Activated T-helper 17 cell treated with anti-CD3 and anti-CD28 coated beads, Interleukin-2, amount 50 U/mL, for 72 hours (primary cell): ENCODE measurements around the gene PUM2. TPM values are rescaled to one million over a fixed set of nuclear protein-coding genes. Genes with fewer than 3 reads are reported as not detected.

ENCODE experiments used
- ATAC-seq: fragments of 150-1000 bp; cut with Tn5 transposase; replicated peaks from 2 replicates; pipeline ENCODE4 v1.10.0; 2021; ENCODE audit warnings: mild to moderate bottlenecking, moderate library complexity
- H3K27ac Mint-ChIP-seq: one replicate; pipeline ENCODE4 v1.8.0; 2022; ENCODE audit warnings: mixed read lengths
- H3K27me3 Mint-ChIP-seq: one replicate; pipeline ENCODE4 v1.8.0; 2022; ENCODE audit warnings: mixed read lengths
- H3K36me3 Mint-ChIP-seq: one replicate; pipeline ENCODE4 v1.8.0; 2022; ENCODE audit warnings: low read depth, mild to moderate bottlenecking, mixed read lengths
- H3K4me1 Mint-ChIP-seq: one replicate; pipeline ENCODE4 v1.8.0; 2022; ENCODE audit warnings: mixed read lengths
- H3K4me3 Mint-ChIP-seq: one replicate; pipeline ENCODE4 v1.8.0; 2022; ENCODE audit warnings: mild to moderate bottlenecking, mixed read lengths
- H3K9me3 Mint-ChIP-seq: one replicate; pipeline ENCODE4 v1.8.0; 2022; ENCODE audit warnings: mixed read lengths
- total RNA-seq, 2 donors: library from RNA; stranded (reverse); gene quantifications; one replicate each; pipeline ENCODE4 v1.2.3, GENCODE V29; 2022

Gene PUM2
- total RNA-seq, 2 donors from 2014 or later: 113 to 120 TPM

GRCh38 chr2:20361893-20362292, 11.2 kb upstream of the PUM2 start:
- Mint-ChIP-seq H3K9me3 (no peaks in the 10 kb centered on the region), H3K36me3 (no peaks in the 10 kb centered on the region), H3K27ac (no peak overlapping the region), H3K4me3 (no peak overlapping the region), H3K4me1 (peaks cover 16% of the 10 kb centered on the region), H3K27me3 (no peaks in the 10 kb centered on the region)
- ATAC-seq: no peak

- no peaks in the 10 kb centered on the region for H3K36me3 Mint-ChIP-seq
- no peak overlapping the region for H3K27ac Mint-ChIP-seq
- no peaks in the 10 kb centered on the region for H3K27me3 Mint-ChIP-seq
- H3K9me3 Mint-ChIP-seq: no peaks in the 10 kb centered on the region
- H3K4me3 Mint-ChIP-seq: no peak overlapping the region
- H3K4me1 Mint-ChIP-seq: no peaks in the 10 kb centered on the region
- ATAC-seq: no peak
These were observed 8.5 kb upstream of the PUM2 start for GRCh38 chr2:20359096-20359495.

- H3K36me3 Mint-ChIP-seq: no peaks in the 10 kb centered on the region
- H3K27me3 Mint-ChIP-seq: no peaks in the 10 kb centered on the region
- no peak overlapping the region for H3K27ac Mint-ChIP-seq
- no peak overlapping the region for H3K4me3 Mint-ChIP-seq
- H3K4me1 Mint-ChIP-seq: no peaks in the 10 kb centered on the region
- no peaks in the 10 kb centered on the region for H3K9me3 Mint-ChIP-seq
- ATAC-seq: no peak
These were observed 7.2 kb upstream of the PUM2 start for GRCh38 chr2:20357638-20358389.

GRCh38 chr2:20356042-20356441, 5.4 kb upstream of the PUM2 start:
- no peak for ATAC-seq
- Mint-ChIP-seq H3K27ac (peak overlapping the region; percentile 36), H3K4me3 (no peak overlapping the region), H3K36me3 (no peaks in the 10 kb centered on the region), H3K27me3 (no peaks in the 10 kb centered on the region), H3K4me1 (no peaks in the 10 kb centered on the region), H3K9me3 (no peaks in the 10 kb centered on the region)

GRCh38 chr2:20355131-20355530, 4.5 kb upstream of the PUM2 start:
- Mint-ChIP-seq H3K27me3 (no peaks in the 10 kb centered on the region), H3K36me3 (peaks cover 2% of the 10 kb centered on the region), H3K4me3 (no peak overlapping the region)

GRCh38 chr2:20353241-20353992, 2.8 kb upstream of the PUM2 start:
- H3K36me3 Mint-ChIP-seq: peaks cover 19% of the 10 kb centered on the region
- H3K9me3 Mint-ChIP-seq: no peaks in the 10 kb centered on the region
- peaks cover 3% of the 10 kb centered on the region for H3K4me1 Mint-ChIP-seq
- H3K27me3 Mint-ChIP-seq: no peaks in the 10 kb centered on the region
- ATAC-seq: no peak
- H3K4me3 Mint-ChIP-seq: no peak overlapping the region
- no peak overlapping the region for H3K27ac Mint-ChIP-seq

More at GRCh38 chr2:20355131-20355530, 4.5 kb upstream of the PUM2 start:
- H3K9me3 Mint-ChIP-seq: no peaks in the 10 kb centered on the region
- H3K4me1 Mint-ChIP-seq: no peaks in the 10 kb centered on the region
- no peak overlapping the region for H3K27ac Mint-ChIP-seq
- no peak for ATAC-seq

GRCh38 chr2:20352581-20353216, 2.1 kb upstream of the PUM2 start:
- Mint-ChIP-seq H3K4me1 (peaks cover 4% of the 10 kb centered on the region), H3K9me3 (no peaks in the 10 kb centered on the region), H3K27me3 (no peaks in the 10 kb centered on the region), H3K4me3 (no peak overlapping the region), H3K36me3 (peaks cover 27% of the 10 kb centered on the region), H3K27ac (no peak overlapping the region)
- ATAC-seq: no peak

GRCh38 chr2:20352230-20352578, 1.6 kb upstream of the PUM2 start:
- Mint-ChIP-seq H3K9me3 (no peaks in the 10 kb centered on the region), H3K4me1 (peaks cover 4% of the 10 kb centered on the region), H3K36me3 (peaks cover 31% of the 10 kb centered on the region), H3K27ac (no peak overlapping the region), H3K4me3 (no peak overlapping the region), H3K27me3 (no peaks in the 10 kb centered on the region)
- no peak for ATAC-seq

GRCh38 chr2:20351555-20352229, 1.0 kb upstream of the PUM2 start:
- no peaks in the 10 kb centered on the region for H3K9me3 Mint-ChIP-seq
- no peak overlapping the region for H3K4me3 Mint-ChIP-seq
- H3K27me3 Mint-ChIP-seq: no peaks in the 10 kb centered on the region
- no peak for ATAC-seq
- H3K4me1 Mint-ChIP-seq: peaks cover 8% of the 10 kb centered on the region
- H3K27ac Mint-ChIP-seq: no peak overlapping the region
- H3K36me3 Mint-ChIP-seq: peaks cover 35% of the 10 kb centered on the region

- peaks cover 50% of the 10 kb centered on the region for H3K36me3 Mint-ChIP-seq
- peak; percentile 38 for ATAC-seq
- H3K4me1 Mint-ChIP-seq: peaks cover 18% of the 10 kb centered on the region
- H3K27ac Mint-ChIP-seq: no peak overlapping the region
- no peak overlapping the region for H3K4me3 Mint-ChIP-seq
- H3K9me3 Mint-ChIP-seq: no peaks in the 10 kb centered on the region
- no peaks in the 10 kb centered on the region for H3K27me3 Mint-ChIP-seq
These were observed 467 bp downstream of the PUM2 start for GRCh38 chr2:20350041-20350712.

GRCh38 chr2:20349513-20349921, 1.1 kb downstream of the PUM2 start:
- Mint-ChIP-seq H3K4me3 (no peak overlapping the region), H3K4me1 (peaks cover 19% of the 10 kb centered on the region), H3K36me3 (peaks cover 56% of the 10 kb centered on the region), H3K9me3 (no peaks in the 10 kb centered on the region), H3K27ac (no peak overlapping the region), H3K27me3 (no peaks in the 10 kb centered on the region)
- no peak for ATAC-seq

GRCh38 chr2:20348542-20348941, 2.1 kb downstream of the PUM2 start:
- Mint-ChIP-seq H3K9me3 (no peaks in the 10 kb centered on the region), H3K4me3 (no peak overlapping the region), H3K36me3 (peaks cover 56% of the 10 kb centered on the region), H3K27me3 (no peaks in the 10 kb centered on the region), H3K4me1 (peaks cover 24% of the 10 kb centered on the region), H3K27ac (no peak overlapping the region)
- no peak for ATAC-seq

GRCh38 chr2:20346565-20347381, 3.9 kb downstream of the PUM2 start:
- Mint-ChIP-seq H3K36me3 (peaks cover 56% of the 10 kb centered on the region), H3K4me3 (no peak overlapping the region), H3K27me3 (no peaks in the 10 kb centered on the region), H3K9me3 (no peaks in the 10 kb centered on the region), H3K27ac (peak overlapping the region; percentile 13), H3K4me1 (peaks cover 24% of the 10 kb centered on the region)
- no peak for ATAC-seq
